ENCODE results near the gene FAM120A. TPM values are rescaled to one million over a fixed set of nuclear protein-coding genes. Genes with fewer than 3 reads are reported as not detected.

FAM120A gene
- total RNA-seq, 1 donor from 2014 or later = 93.1 TPM

DNA sequence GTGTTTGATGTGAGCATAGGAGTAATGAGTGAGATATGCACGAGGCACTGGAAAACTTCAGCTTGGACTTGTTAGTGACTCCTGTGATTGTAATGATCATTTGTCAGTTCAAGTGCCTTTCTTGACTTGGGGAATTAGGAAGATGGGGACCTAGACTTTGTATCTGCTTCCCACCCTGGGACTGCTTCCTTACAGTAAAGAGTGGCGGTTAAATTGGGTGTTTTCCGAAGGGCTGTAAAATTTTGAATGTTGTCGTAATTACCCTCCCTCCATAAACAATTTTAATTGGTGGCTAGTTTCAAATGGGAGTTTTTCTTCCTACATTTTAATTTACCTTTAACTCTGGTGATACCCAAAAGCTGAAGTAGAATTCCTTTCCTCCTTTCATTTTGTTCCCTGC, 25.4 kb downstream of the FAM120A start:
- peaks cover 12% of the 10 kb centered on the region for H3K36me3 Mint-ChIP-seq (ENCODE audit: unreplicated experiment)

DNA sequence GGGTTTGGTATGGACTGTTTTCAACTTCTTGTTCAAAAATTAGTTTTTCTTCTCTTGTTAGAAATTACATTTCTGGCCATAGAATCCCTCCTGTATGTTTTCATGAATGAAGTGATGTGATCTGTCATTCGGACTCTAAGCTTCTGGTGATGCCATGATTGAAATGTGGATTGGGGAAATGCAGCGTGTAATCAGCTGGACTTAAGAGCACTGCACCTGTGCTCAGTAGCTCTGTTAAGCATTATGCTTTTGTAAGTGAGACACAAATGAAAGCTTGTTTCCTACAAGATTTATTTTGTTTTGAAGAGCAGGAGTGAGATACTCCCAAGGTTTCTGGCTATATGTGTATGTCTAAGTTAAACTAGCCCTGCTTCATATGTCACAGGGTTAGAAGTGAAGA, 25.9 kb downstream of the FAM120A start:
- peaks cover 10% of the 10 kb centered on the region for H3K36me3 Mint-ChIP-seq (ENCODE audit: unreplicated experiment)
- no peak overlapping the region for H3K4me3 Mint-ChIP-seq (ENCODE audit: unreplicated experiment)
- no peak for DNase-seq (ENCODE audit: extremely low spot score, unreplicated experiment)
- peak overlapping the region; percentile 0 for H3K27ac Mint-ChIP-seq (ENCODE audit: unreplicated experiment)
- H3K27me3 Mint-ChIP-seq (ENCODE audit: unreplicated experiment) = no peaks in the 10 kb centered on the region
- H3K4me1 Mint-ChIP-seq (ENCODE audit: unreplicated experiment) = peaks cover 39% of the 10 kb centered on the region
- TF ChIP-seq, protein P1, sequence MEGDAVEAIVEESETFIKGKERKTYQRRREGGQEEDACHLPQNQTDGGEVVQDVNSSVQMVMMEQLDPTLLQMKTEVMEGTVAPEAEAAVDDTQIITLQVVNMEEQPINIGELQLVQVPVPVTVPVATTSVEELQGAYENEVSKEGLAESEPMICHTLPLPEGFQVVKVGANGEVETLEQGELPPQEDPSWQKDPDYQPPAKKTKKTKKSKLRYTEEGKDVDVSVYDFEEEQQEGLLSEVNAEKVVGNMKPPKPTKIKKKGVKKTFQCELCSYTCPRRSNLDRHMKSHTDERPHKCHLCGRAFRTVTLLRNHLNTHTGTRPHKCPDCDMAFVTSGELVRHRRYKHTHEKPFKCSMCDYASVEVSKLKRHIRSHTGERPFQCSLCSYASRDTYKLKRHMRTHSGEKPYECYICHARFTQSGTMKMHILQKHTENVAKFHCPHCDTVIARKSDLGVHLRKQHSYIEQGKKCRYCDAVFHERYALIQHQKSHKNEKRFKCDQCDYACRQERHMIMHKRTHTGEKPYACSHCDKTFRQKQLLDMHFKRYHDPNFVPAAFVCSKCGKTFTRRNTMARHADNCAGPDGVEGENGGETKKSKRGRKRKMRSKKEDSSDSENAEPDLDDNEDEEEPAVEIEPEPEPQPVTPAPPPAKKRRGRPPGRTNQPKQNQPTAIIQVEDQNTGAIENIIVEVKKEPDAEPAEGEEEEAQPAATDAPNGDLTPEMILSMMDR (IDR thresholded peaks at IDR 0.05) = no peak
- no peaks in the 10 kb centered on the region for H3K9me3 Mint-ChIP-seq (ENCODE audit: unreplicated experiment)

More for the DNA sequence above, 25.4 kb downstream of the FAM120A start:
- DNase-seq (ENCODE audit: extremely low spot score, unreplicated experiment) = no peak
- no peaks in the 10 kb centered on the region for H3K27me3 Mint-ChIP-seq (ENCODE audit: unreplicated experiment)
- peak overlapping the region; percentile 0 for H3K27ac Mint-ChIP-seq (ENCODE audit: unreplicated experiment)
- peaks cover 39% of the 10 kb centered on the region for H3K4me1 Mint-ChIP-seq (ENCODE audit: unreplicated experiment)
- H3K4me3 Mint-ChIP-seq (ENCODE audit: unreplicated experiment) = no peak overlapping the region
- TF ChIP-seq, protein P1 (IDR thresholded peaks at IDR 0.05) = no peak
- H3K9me3 Mint-ChIP-seq (ENCODE audit: unreplicated experiment) = no peaks in the 10 kb centered on the region

DNA sequence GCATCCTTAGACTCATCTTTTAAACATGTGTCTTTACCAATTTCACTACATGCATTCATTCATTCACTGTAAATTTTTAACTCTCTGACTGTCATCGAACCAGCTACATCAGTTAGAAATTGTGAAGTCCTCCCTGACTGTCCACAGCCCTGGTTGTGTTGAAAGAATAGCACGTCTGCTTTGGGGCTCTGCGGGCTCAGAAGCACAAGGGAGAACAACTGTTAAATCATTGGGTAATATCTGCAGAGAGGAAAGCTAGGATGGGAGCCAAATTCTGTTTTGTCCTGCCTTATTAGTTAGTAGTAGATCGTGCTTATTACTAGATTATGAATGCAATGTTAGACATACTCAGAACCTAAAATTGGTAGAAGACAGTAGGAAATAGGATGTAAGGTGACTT, 28.2 kb downstream of the FAM120A start:
- DNase-seq (ENCODE audit: extremely low spot score, unreplicated experiment) = no peak
- no peaks in the 10 kb centered on the region for H3K27me3 Mint-ChIP-seq (ENCODE audit: unreplicated experiment)
- peaks cover 14% of the 10 kb centered on the region for H3K36me3 Mint-ChIP-seq (ENCODE audit: unreplicated experiment)
- H3K9me3 Mint-ChIP-seq (ENCODE audit: unreplicated experiment) = no peaks in the 10 kb centered on the region
- TF ChIP-seq, protein P1 (IDR thresholded peaks at IDR 0.05) = no peak
- no peak overlapping the region for H3K4me3 Mint-ChIP-seq (ENCODE audit: unreplicated experiment)
- H3K27ac Mint-ChIP-seq (ENCODE audit: unreplicated experiment) = no peak overlapping the region
- peaks cover 46% of the 10 kb centered on the region for H3K4me1 Mint-ChIP-seq (ENCODE audit: unreplicated experiment)

DNA sequence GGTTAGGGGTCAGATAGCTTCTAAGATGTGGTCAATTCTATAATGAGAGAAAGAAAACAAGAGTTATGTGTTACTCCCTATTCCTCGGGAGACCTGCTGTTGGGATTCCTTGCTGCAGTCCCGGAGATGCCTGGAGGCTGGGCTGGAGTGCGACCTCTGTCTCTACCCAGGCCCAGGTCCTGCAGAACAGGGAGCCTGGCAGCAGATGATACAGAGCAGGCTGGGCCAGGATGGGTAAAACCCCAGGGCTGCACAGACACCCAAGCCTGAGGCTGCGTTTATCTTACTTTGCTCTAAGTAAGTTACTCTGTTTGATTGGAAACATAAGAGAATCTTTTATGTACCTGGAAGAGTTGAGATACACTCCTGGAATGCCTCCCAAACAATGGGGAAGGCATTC, 28.8 kb downstream of the FAM120A start:
- H3K9me3 Mint-ChIP-seq (ENCODE audit: unreplicated experiment) = no peaks in the 10 kb centered on the region
- no peaks in the 10 kb centered on the region for H3K27me3 Mint-ChIP-seq (ENCODE audit: unreplicated experiment)
- DNase-seq (ENCODE audit: extremely low spot score, unreplicated experiment) = no peak
- H3K4me1 Mint-ChIP-seq (ENCODE audit: unreplicated experiment) = peaks cover 44% of the 10 kb centered on the region
- TF ChIP-seq, protein P1 (IDR thresholded peaks at IDR 0.05) = no peak
- no peak overlapping the region for H3K27ac Mint-ChIP-seq (ENCODE audit: unreplicated experiment)
- H3K4me3 Mint-ChIP-seq (ENCODE audit: unreplicated experiment) = no peak overlapping the region
- peaks cover 14% of the 10 kb centered on the region for H3K36me3 Mint-ChIP-seq (ENCODE audit: unreplicated experiment)

DNA sequence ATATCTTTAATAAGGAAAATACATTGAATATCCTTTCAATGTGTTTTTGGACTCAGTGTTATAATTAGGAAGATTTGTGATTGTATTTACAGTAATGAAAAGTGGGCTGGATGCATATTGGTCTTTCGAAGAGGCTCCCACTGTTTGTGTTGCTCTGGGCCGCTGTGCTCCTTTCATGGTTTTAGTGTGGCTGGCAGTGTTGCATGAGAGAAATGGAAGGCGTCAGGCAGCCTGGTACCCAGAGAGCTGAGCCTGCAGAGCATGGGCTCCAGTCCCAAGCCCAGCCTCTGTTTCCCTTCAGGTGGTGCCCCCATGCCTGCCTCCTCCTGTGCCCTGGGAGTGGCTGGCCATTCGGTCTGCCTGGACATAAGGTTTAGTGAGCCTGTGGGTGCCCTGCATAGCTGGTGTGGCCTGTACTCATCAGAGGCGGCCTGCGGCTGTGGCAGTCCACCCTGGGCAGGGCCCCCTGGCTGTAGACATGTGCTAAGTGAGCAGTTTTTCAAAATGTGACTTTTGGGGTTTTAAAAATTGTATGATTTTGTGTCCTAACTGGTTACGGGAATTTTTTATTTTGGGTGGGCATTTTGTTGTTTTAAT, 29.3 kb downstream of the FAM120A start:
- Mint-ChIP-seq H3K27me3 (ENCODE audit: unreplicated experiment) (no peaks in the 10 kb centered on the region), H3K4me1 (ENCODE audit: unreplicated experiment) (peaks cover 41% of the 10 kb centered on the region), H3K27ac (ENCODE audit: unreplicated experiment) (no peak overlapping the region), H3K4me3 (ENCODE audit: unreplicated experiment) (no peak overlapping the region), H3K9me3 (ENCODE audit: unreplicated experiment) (no peaks in the 10 kb centered on the region), H3K36me3 (ENCODE audit: unreplicated experiment) (peaks cover 17% of the 10 kb centered on the region)
- TF ChIP-seq, protein P1 (IDR thresholded peaks at IDR 0.05) = no peak
- DNase-seq (ENCODE audit: extremely low spot score, unreplicated experiment) = no peak
